ENCODE results near the gene DDAH2.

Gene DDAH2

GRCh38 chr6:31719001-31719400 lies 10.1 kb downstream of the DDAH2 start:
- no peak for DNase-seq (ENCODE audit: low read depth)
- no peak overlapping the region for H3K4me3 ChIP-seq (ENCODE audit: low read depth, low read length)
- TF ChIP-seq, protein P1, sequence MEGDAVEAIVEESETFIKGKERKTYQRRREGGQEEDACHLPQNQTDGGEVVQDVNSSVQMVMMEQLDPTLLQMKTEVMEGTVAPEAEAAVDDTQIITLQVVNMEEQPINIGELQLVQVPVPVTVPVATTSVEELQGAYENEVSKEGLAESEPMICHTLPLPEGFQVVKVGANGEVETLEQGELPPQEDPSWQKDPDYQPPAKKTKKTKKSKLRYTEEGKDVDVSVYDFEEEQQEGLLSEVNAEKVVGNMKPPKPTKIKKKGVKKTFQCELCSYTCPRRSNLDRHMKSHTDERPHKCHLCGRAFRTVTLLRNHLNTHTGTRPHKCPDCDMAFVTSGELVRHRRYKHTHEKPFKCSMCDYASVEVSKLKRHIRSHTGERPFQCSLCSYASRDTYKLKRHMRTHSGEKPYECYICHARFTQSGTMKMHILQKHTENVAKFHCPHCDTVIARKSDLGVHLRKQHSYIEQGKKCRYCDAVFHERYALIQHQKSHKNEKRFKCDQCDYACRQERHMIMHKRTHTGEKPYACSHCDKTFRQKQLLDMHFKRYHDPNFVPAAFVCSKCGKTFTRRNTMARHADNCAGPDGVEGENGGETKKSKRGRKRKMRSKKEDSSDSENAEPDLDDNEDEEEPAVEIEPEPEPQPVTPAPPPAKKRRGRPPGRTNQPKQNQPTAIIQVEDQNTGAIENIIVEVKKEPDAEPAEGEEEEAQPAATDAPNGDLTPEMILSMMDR (IDR thresholded peaks at IDR 0.05; ENCODE audit: low read depth, low read length, missing control alignments): no peak

- no peak for DNase-seq (ENCODE audit: low read depth)
- H3K4me3 ChIP-seq (ENCODE audit: low read depth, low read length): no peak overlapping the region
- TF ChIP-seq, protein P1 (IDR thresholded peaks at IDR 0.05; ENCODE audit: low read depth, low read length, missing control alignments): no peak
Observed at GRCh38 chr6:31718265-31718664, 10.8 kb downstream of the DDAH2 start.

DNA sequence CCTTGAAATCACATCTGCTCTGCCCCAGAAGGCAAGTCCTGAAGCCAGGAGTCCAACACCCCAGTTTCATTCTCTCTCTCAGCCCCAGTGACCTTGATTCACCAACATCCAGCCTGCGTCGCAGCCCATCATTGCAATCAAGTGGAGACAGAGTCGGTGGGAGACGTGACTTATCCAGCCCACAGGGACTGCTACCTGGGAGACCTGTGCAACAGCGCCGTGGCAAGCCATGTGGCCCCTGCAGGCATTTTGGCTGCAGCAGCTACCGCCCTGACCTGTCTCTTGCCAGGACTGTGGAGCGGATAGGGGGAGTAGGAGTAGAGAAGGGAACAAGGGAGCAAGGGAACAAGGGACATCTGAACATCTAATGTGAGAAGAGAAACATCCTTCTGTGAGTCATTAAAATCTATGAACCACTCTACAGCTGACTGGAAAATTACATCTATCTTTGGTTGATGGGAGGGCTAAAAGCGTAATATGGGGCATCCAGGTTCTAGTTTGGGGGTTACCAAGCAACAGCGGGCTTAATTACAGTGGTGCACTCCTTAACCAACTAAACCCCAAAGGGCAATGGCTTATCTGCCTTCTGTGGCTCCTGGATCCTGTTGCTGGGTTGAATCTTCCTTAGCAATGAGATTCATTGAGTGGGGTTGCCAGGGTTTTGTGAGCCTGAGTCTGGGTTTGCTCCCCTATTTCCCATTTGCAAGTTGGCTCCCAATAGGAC lies 11.4 kb downstream of the DDAH2 start:
- DNase-seq (ENCODE audit: low read depth): no peak
- H3K4me3 ChIP-seq (ENCODE audit: low read depth, low read length): no peak overlapping the region
- TF ChIP-seq, protein P1 (IDR thresholded peaks at IDR 0.05; ENCODE audit: low read depth, low read length, missing control alignments): no peak

GRCh38 chr6:31715022-31715958 lies 13.8 kb downstream of the DDAH2 start, which contains the start of gene LY6G6D:
TSS of gene LY6G6D (plus strand) at chr6:31715348. CDS start at chr6:31715356, 8 bp downstream.
- no peak for DNase-seq (ENCODE audit: low read depth)
- no peak within 1 kb of the TSS for H3K4me3 ChIP-seq (ENCODE audit: low read depth, low read length)
- TF ChIP-seq, protein P1 (IDR thresholded peaks at IDR 0.05; ENCODE audit: low read depth, low read length, missing control alignments): no peak

- DNase-seq (ENCODE audit: low read depth): no peak
- TF ChIP-seq, protein P1 (IDR thresholded peaks at IDR 0.05; ENCODE audit: low read depth, low read length, missing control alignments): no peak
- H3K4me3 ChIP-seq (ENCODE audit: low read depth, low read length): no peak overlapping the region
Observed at GRCh38 chr6:31713991-31714684, 15.0 kb downstream of the DDAH2 start.

DNA sequence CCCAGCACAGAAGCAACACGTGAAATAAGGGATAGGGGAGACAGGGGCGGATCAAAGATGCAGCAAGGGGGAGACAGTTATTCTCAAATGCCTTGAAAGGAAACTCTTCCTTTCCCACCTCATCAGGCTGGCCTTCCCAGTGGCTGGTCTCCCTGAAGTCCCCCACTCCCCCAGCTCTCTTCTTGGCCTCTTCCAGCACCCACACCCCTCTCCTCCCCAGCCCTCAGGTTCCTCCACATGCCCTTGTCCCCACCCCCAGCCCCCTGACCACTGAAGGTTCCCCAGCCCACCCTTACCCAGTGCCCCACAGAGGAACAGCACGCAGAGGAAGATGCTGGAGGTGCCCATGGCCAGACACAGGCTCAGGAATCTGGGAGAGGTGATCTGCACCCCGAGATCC lies 15.6 kb downstream of the DDAH2 start:
- no peak for DNase-seq (ENCODE audit: low read depth)
- TF ChIP-seq, protein P1 (IDR thresholded peaks at IDR 0.05; ENCODE audit: low read depth, low read length, missing control alignments): no peak
- no peak overlapping the region for H3K4me3 ChIP-seq (ENCODE audit: low read depth, low read length)
